ENCODE results near the gene NLGN1. TPM values are rescaled to one million over a fixed set of nuclear protein-coding genes. Genes with fewer than 3 reads are reported as not detected.

Gene NLGN1
- total and polyA plus RNA-seq, 2 of the 8 experiments (the other 6 are each of a cell fraction or from before 2014, with no cell fraction given): 7.8 to 14.8 TPM

DNA sequence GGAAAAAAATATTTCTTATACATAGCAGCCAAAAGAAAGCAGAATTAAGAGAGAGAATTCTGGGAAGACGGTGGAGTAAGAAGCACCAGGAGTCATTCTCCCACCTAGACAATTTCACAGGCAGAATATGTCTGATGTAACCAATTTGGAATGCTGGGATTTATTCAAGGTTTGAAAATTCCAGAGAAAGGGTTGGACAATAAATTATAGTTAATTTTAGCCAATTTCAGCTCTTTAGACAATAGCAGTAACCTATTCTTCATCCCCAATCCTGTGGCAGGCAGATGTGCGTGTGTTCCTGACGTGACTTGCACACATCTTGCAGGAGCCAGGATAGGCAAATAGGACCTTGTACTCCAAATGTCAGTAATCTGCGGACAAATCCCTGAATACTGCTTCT, 920.6 kb downstream of the NLGN1 start:
- FAIRE-seq (no peak), DNase-seq (ENCODE audit: low read depth in 1 of 2, low spot score in 2 of 2) (no peak)
- no peak overlapping the region for H2BK120ac ChIP-seq (replicated peaks; ENCODE audit: low read depth, low read length)
- TF ChIP-seq RNF2 (IDR thresholded peaks at IDR 0.05; ENCODE audit: borderline replicate concordance, low read depth, low read length, missing control alignments, poor library complexity, severe bottlenecking): no peak
- TF ChIP-seq RFX5 (IDR thresholded peaks at IDR 0.05; ENCODE audit: borderline replicate concordance, low read depth, low read length): no peak
- TF ChIP-seq HDAC2 (IDR thresholded peaks at IDR 0.05; ENCODE audit: borderline replicate concordance in 1 of 2, low read depth in 2 of 2, low read length in 2 of 2): no peak
- no peak for TF ChIP-seq TAF1 (IDR thresholded peaks at IDR 0.05; ENCODE audit: low read depth, low read length)
- TF ChIP-seq CHD1 (IDR thresholded peaks at IDR 0.05; ENCODE audit: low read depth, low read length): no peak
- no peaks in the 10 kb centered on the region for H4K20me1 ChIP-seq (replicated peaks in 1 of 2; ENCODE audit: control insufficient read depth in 1 of 2, insufficient read depth in 2 of 2, low read length in 2 of 2)
- no peak overlapping the region for H3K23ac ChIP-seq (ENCODE audit: insufficient read length)
- H3K27ac ChIP-seq (ENCODE audit: low read depth, low read length): no peak overlapping the region
- no peaks in the 10 kb centered on the region for H3K36me3 ChIP-seq (ENCODE audit: control insufficient read depth in 2 of 4, insufficient read depth in 4 of 4, low read length in 3 of 4)
- ChIA-PET CTCF (ENCODE audit: partially characterized antibody) (no interaction called here), POLR2A (ENCODE audit: partially characterized antibody) (no interaction called here)
- no peak overlapping the region for H3K4me3 ChIP-seq (ENCODE audit: extremely low read depth in 1 of 4, insufficient read depth in 2 of 4, low read depth in 3 of 4, low read length in 4 of 4)
- no peak overlapping the region for H3K4ac ChIP-seq (replicated peaks; ENCODE audit: insufficient read length, low read depth, low read length)
- no peak overlapping the region for H2BK12ac ChIP-seq (ENCODE audit: low read depth, low read length)
- H3K4me1 ChIP-seq (replicated peaks in 1 of 4; ENCODE audit: control insufficient read depth in 3 of 4, insufficient read depth in 4 of 4, low read length in 3 of 4): peaks cover 0 to 3% (median 1%) of the 10 kb centered on the region in 4 experiments; a peak in 4 of 7 replicates
- H4K91ac ChIP-seq (replicated peaks; ENCODE audit: insufficient read length, low read length): no peak overlapping the region
- no peak overlapping the region for H3K56ac ChIP-seq (replicated peaks; ENCODE audit: insufficient read length, low read depth, low read length)
- 98% methylated on average over 4 of the region's 4 CpGs; no CpG with 5 or more reads in 1 of the 2 experiments for WGBS, 2 experiments (ENCODE audit: extremely low coverage in 1 of 2, insufficient coverage in 1 of 2, insufficient read length in 1 of 2, insufficient replicate concordance in 2 of 2, low coverage in 1 of 2, low lambda C conversion rate in 2 of 2, missing lambda C conversion rate in 1 of 2)
- no peak overlapping the region for H2BK15ac ChIP-seq (ENCODE audit: low read length)
- H3K27me3 ChIP-seq (replicated peaks in 1 of 4; ENCODE audit: control insufficient read depth in 3 of 4, extremely low read depth in 1 of 4, insufficient read depth in 3 of 4, low read length in 3 of 4): no peaks in the 10 kb centered on the region
- H3K9me3 ChIP-seq (ENCODE audit: insufficient read depth in 2 of 2, low read depth in 1 of 2, low read length in 1 of 2): peaks cover 0 to 4% of the 10 kb centered on the region in 2 experiments; a peak in 1 of 4 replicates
- H4K5ac ChIP-seq (ENCODE audit: insufficient read length, low read depth, low read length): no peak overlapping the region
- H2AFZ ChIP-seq (ENCODE audit: low read length): 0 out of 2 replicates have a peak overlapping the region, but pooled peaks have one; percentile 4
- no peak overlapping the region for H3K4me2 ChIP-seq (ENCODE audit: insufficient read depth in 1 of 2, low read depth in 2 of 2, low read length in 2 of 2)
- H3K79me2 ChIP-seq (ENCODE audit: control insufficient read depth in 1 of 2, insufficient read depth in 2 of 2, low read length in 2 of 2): no peaks in the 10 kb centered on the region
- no peak overlapping the region for H4K8ac ChIP-seq (ENCODE audit: extremely low read depth, insufficient read depth, low read length)
- H3K9ac ChIP-seq (replicated peaks in 1 of 4; ENCODE audit: extremely low read depth in 1 of 4, low read depth in 3 of 4, low read length in 3 of 4): peak overlapping the region in 1 of 4 experiments; percentile 8; a peak in 1 of 7 replicates
- H3K79me1 ChIP-seq (ENCODE audit: low read depth, low read length): no peaks in the 10 kb centered on the region
- peak overlapping the region; percentile 16; the same call in 1 of the 2 replicates for H2BK20ac ChIP-seq (ENCODE audit: low read length)
- H3K18ac ChIP-seq (ENCODE audit: extremely low read depth, low read length): no peak overlapping the region
- H3K14ac ChIP-seq (ENCODE audit: insufficient read length): no peak overlapping the region
- H3K23me2 ChIP-seq (ENCODE audit: low read depth, low read length): no peaks in the 10 kb centered on the region
- no peak overlapping the region for H2AK5ac ChIP-seq (ENCODE audit: low read depth, low read length)
- no peak overlapping the region for H2BK5ac ChIP-seq (ENCODE audit: low read depth, low read length)
